ENCODE measurements around the gene ZNF799. TPM values are rescaled to one million over a fixed set of nuclear protein-coding genes. Genes with fewer than 3 reads are reported as not detected.
"Not testable (repeated sequence)": the region's sequence is repeated elsewhere in the genome, so short reads cannot be mapped to it uniquely, and the experiment has no call there.

Gene ZNF799
- total RNA-seq, result 4.6 and 4.8 TPM in 2 replicates
- long read RNA-seq, transcript ZNF799-202 (4 exons, 2,583 nt), result major isoform, 23 of 24 reads
- long read RNA-seq, partial matches to known transcripts, result 0 of 24 reads
- long read RNA-seq, other reads (novel, unspliced or antisense), result 1 of 24 reads

- peak within 1 kb of the TSS; percentile 62 for H3K27ac Mint-ChIP-seq (ENCODE audit: unreplicated experiment)
- no peaks in the 10 kb centered on the region for H3K27me3 Mint-ChIP-seq (ENCODE audit: low read depth)
- DNase-seq (ENCODE audit: low read depth, low spot score), result peak; percentile 84
- peaks cover 14% of the 10 kb centered on the region for H3K36me3 Mint-ChIP-seq (ENCODE audit: low read depth)
- TF ChIP-seq, protein P1, sequence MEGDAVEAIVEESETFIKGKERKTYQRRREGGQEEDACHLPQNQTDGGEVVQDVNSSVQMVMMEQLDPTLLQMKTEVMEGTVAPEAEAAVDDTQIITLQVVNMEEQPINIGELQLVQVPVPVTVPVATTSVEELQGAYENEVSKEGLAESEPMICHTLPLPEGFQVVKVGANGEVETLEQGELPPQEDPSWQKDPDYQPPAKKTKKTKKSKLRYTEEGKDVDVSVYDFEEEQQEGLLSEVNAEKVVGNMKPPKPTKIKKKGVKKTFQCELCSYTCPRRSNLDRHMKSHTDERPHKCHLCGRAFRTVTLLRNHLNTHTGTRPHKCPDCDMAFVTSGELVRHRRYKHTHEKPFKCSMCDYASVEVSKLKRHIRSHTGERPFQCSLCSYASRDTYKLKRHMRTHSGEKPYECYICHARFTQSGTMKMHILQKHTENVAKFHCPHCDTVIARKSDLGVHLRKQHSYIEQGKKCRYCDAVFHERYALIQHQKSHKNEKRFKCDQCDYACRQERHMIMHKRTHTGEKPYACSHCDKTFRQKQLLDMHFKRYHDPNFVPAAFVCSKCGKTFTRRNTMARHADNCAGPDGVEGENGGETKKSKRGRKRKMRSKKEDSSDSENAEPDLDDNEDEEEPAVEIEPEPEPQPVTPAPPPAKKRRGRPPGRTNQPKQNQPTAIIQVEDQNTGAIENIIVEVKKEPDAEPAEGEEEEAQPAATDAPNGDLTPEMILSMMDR (conservative IDR thresholded peaks at IDR 0.05), result peak; percentile 38
- peaks cover 12% of the 10 kb centered on the region for H3K4me1 Mint-ChIP-seq
- H3K4me3 Mint-ChIP-seq, result peak within 1 kb of the TSS; percentile 97
- peaks cover 11% of the 10 kb centered on the region for H3K9me3 Mint-ChIP-seq
Measured at GRCh38 chr19:12400633-12401502, at the start of gene ZNF799. Gene ZNF799 (minus strand): TSS chr19:12401271. CDS start chr19:12401070, 201 bp downstream.

DNA sequence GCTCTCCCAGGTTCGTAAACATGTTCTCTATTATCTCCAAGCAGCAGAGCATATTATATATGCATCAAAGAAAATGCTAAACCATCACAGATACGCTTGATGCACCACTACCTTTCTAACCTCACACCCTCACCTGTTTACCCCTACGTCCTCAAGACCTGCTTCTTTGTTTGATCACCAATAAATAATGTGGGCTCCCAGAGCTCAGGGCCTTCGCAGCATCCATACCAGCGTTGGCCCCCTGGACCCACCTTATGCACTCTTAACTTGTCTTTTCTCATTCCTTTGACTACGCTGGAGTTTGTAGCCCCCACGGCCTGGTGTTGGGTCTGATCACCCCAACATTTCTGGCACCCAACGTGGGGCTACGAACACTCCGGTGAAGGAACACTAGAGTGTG, 49.8 kb upstream of the ZNF799 start:
- H3K27me3 Mint-ChIP-seq (ENCODE audit: low read depth), result no peaks in the 10 kb centered on the region

DNA sequence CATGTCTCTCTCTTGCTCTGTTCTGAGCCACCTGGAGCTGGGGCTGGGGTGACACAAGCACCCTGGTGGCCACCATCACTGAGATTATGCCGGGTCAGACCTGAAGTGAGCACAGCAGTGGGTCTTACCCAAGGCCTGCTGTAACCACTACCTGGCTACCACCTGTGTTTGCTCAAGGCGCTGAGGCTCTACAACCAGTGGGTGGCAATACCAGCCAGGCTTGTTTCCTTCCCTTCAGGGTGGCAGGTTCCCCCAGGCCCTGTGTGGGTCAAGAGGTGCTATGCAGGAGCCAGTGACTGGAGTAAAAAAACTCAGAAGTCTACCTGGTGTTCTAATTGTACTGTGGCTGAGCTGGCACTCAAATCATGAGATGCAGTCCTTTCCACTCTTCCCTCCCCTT, 47.7 kb upstream of the ZNF799 start:
- no peak for DNase-seq (ENCODE audit: low read depth, low spot score)
- Mint-ChIP-seq H3K4me3 (no peak overlapping the region), H3K9me3 (peaks cover 30% of the 10 kb centered on the region), H3K27ac (ENCODE audit: unreplicated experiment) (no peak overlapping the region), H3K36me3 (ENCODE audit: low read depth) (peaks cover 37% of the 10 kb centered on the region), H3K4me1 (no peaks in the 10 kb centered on the region), H3K27me3 (ENCODE audit: low read depth) (no peaks in the 10 kb centered on the region)
- TF ChIP-seq, protein P1 (conservative IDR thresholded peaks at IDR 0.05), result no peak

More for the DNA sequence above, 49.8 kb upstream of the ZNF799 start:
- Mint-ChIP-seq H3K9me3 (peaks cover 27% of the 10 kb centered on the region), H3K27ac (ENCODE audit: unreplicated experiment) (no peak overlapping the region), H3K4me3 (no peak overlapping the region), H3K4me1 (no peaks in the 10 kb centered on the region), H3K36me3 (ENCODE audit: low read depth) (peaks cover 36% of the 10 kb centered on the region)
- TF ChIP-seq, protein P1 (conservative IDR thresholded peaks at IDR 0.05), result no peak
- DNase-seq (ENCODE audit: low read depth, low spot score), result no peak

DNA sequence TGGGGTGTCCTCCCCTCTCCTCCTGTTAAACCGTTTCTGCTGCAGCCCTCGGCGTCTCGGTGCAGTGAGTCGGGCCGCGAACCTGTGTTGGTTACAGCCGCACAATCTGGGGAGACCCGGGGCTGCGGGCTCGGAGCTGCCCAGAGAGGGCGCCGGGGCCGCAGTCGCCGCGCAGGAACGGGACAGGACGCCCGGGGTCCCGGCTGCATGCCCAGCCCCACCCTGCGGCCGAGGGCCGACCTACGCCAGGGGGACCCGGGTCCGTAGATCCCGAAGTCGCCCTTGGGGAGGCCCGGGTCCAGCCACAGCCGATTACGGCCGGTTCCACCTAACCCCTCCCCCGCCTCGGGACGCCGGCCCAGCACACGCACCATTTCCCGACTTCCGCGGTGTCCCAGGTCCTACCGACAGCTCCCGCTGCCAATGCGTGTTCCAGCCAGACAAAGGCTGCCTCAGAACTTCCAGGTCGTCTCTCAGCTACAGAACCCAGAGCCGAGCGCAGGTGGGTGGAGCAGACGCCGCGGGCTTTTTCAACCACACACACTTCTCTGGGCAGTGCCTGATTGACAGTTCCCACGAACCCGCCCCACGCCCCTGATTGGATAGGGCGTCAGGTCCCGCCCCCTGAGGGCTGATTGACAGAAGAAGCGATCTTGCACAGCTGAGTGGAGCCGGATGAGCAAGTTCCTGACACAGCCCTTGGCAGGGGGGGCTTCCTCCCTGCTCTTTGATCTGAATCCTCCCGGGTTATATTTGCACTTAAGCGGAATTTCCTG, 39.7 kb upstream of the ZNF799 start, which contains the start of gene ZNF443:
Gene ZNF443 (minus strand): TSS at position 481 of the 776 bp plus-strand sequence. CDS start 107 bp downstream, at position 374.
- H3K4me3 Mint-ChIP-seq, result peak within 1 kb of the TSS; percentile 100

DNA sequence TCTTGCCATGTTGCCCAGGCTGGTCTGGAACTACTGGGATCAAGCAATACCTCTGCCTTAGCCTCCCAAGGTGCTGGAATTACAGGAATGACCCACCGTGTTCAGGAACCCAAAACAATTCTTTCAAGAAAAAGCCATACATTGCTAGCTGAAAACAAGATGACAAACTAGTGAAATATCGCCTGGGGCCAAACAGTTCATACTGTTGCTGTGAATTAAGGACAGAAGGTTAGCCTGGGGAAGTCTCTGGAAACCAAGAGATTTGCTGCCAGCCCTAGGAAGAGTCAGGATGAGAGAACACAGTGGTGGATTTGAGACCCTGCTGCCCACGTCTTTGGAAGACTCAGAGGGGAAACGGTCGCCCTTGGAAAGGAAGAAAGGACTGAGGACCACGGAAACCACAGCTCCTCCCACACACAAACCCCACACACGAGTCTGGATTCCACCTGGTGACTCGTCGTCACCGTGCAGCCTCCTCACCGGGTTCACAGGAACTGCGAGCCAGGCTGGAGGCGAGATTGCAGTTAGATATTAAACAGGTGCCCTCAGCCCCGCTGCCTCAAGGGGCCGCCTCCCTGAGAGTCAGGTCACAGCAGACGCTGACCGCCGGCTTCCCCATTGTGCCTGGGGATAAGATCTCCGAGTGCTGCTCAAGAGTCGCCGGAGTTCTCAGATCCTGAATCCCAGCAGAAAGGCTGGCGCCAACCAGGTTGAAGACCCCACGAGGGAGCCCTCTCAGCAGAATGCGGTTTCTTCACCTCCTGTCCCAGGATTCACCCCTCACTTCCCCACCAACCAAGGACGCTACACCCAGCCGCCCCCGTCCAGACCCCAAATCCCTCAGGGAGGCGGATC, 38.8 kb upstream of the ZNF799 start:
- Mint-ChIP-seq H3K27ac (ENCODE audit: unreplicated experiment) (peak overlapping the region; percentile 89), H3K4me1 (peaks cover 16% of the 10 kb centered on the region), H3K4me3 (peak overlapping the region; percentile 100), H3K36me3 (ENCODE audit: low read depth) (peaks cover 25% of the 10 kb centered on the region), H3K9me3 (peaks cover 16% of the 10 kb centered on the region)
- not testable (repeated sequence) for H3K27me3 Mint-ChIP-seq (ENCODE audit: low read depth); DNase-seq (ENCODE audit: low read depth, low spot score)

More for the DNA sequence above, 39.7 kb upstream of the ZNF799 start, which contains the start of gene ZNF443:
- TF ChIP-seq, protein P1 (conservative IDR thresholded peaks at IDR 0.05), result no peak
- Mint-ChIP-seq H3K4me1 (peaks cover 16% of the 10 kb centered on the region), H3K27ac (ENCODE audit: unreplicated experiment) (peak within 1 kb of the TSS; percentile 99), H3K27me3 (ENCODE audit: low read depth) (peaks cover 4% of the 10 kb centered on the region), H3K9me3 (peaks cover 17% of the 10 kb centered on the region), H3K36me3 (ENCODE audit: low read depth) (peaks cover 24% of the 10 kb centered on the region)
- peak; percentile 99 for DNase-seq (ENCODE audit: low read depth, low spot score)

DNA sequence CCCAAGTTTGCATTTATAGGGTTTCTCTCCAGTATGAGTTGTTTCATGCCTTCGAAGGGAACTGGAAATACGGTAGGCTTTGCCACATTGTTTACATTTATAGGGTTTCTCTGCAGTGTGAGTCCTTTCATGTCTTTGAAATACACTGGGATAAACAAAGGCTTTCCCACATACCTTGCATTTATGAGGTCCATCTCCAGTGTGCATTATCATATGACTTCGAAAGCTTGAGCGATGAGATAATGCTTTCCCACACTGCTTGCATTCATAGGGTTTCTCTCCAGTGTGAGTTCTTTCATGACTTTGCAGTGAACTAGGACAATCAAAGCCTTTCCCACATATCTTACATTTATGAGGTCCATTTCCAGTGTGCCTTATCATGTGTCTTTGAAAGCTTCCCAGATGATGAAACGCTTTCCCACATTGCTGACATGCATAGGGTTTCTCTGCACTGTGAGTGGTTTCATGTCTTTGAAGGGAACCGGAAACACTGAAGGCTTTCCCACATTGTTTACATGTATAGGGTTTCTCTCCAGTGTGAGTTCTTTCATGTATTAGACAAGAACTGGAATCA, 29.7 kb upstream of the ZNF799 start:
- peaks cover 70% of the 10 kb centered on the region for H3K36me3 Mint-ChIP-seq (ENCODE audit: low read depth)
- H3K27me3 Mint-ChIP-seq (ENCODE audit: low read depth); H3K4me3 Mint-ChIP-seq; H3K4me1 Mint-ChIP-seq; H3K27ac Mint-ChIP-seq (ENCODE audit: unreplicated experiment); DNase-seq (ENCODE audit: low read depth, low spot score): not testable (repeated sequence)
- peaks cover 31% of the 10 kb centered on the region for H3K9me3 Mint-ChIP-seq
